OCI-LY3 (cell line): Measurements from ENCODE around the gene NUDT4.

Experiments used
- H2AFZ ChIP-seq: fragments of 200-600, 300-600 bp; shearing (Covaris generic); 2 replicates; pipeline ENCODE4 v1.6.0; 2014; ENCODE audit warnings: antibody characterized with exemption, low read depth, low read length
- H3K27ac ChIP-seq: fragments of 200-600, 300-600 bp; sonication (generic); 2 replicates; pipeline ENCODE4 v1.5.1; 2014; ENCODE audit warnings: mild to moderate bottlenecking, low read length, moderate library complexity, mixed read lengths
- H3K27me3 ChIP-seq: fragments of 200-600, 300-600 bp; sonication (generic); 2 replicates; pipeline ENCODE4 v1.6.1; 2014; ENCODE audit warnings: low read depth, low read length, mixed read lengths
- H3K36me3 ChIP-seq: fragments of 200-600, 300-600 bp; sonication (generic); replicated peaks from 2 replicates; pipeline ENCODE3; 2014; ENCODE audit warnings: low read depth, low read length, mixed read lengths
- H3K4me1 ChIP-seq: fragments of 300-600, 200-600 bp; sonication (generic); 2 replicates; pipeline ENCODE4 v1.6.1; 2014; ENCODE audit warnings: low read length, mixed read lengths
- H3K4me2 ChIP-seq: fragments of 200-600, 300-600 bp; sonication (generic); 2 replicates; pipeline ENCODE4 v1.6.1; 2014; ENCODE audit warnings: low read length, mixed read lengths
- H3K4me3 ChIP-seq: fragments of 300-600, 200-600 bp; sonication (generic); 2 replicates; pipeline ENCODE4 v1.5.1; 2014; ENCODE audit warnings: antibody characterized with exemption, mild to moderate bottlenecking, low read length, moderate library complexity
- H3K79me2 ChIP-seq: fragments of 300-600, 200-600 bp; shearing (Covaris generic); 2 replicates; pipeline ENCODE4 v1.6.1; 2014; ENCODE audit warnings: mild to moderate bottlenecking, low read length, mixed read lengths
- H3K9ac ChIP-seq: fragments of 300-600, 200-600 bp; shearing (Covaris generic); 2 replicates; pipeline ENCODE4 v1.6.0; 2014; ENCODE audit warnings: mild to moderate bottlenecking, low read length, moderate library complexity
- H3K9me3 ChIP-seq: fragments of 200-600, 300-600 bp; shearing (Covaris generic); 2 replicates; pipeline ENCODE4 v1.6.1; 2014; ENCODE audit warnings: low read length, mixed read lengths; ENCODE audit not compliant: insufficient read depth
- H4K20me1 ChIP-seq: fragments of 200-600, 300-600 bp; sonication (generic); 2 replicates; pipeline ENCODE4 v1.6.1; 2016; ENCODE audit warnings: low read length, mixed read lengths; ENCODE audit not compliant: insufficient read depth
- CTCF ChIP-seq: fragments of 200-600, 300-600 bp; sonication (generic); IDR thresholded peaks from 2 replicates; pipeline ENCODE4 v1.5.1; 2014; ENCODE audit warnings: antibody characterized with exemption, low read length, low read depth
- EZH2phosphoT487 ChIP-seq: fragments of 200-600 bp; shearing (Covaris generic); IDR thresholded peaks from 2 replicates; pipeline ENCODE4 v1.6.1; 2018; ENCODE audit warnings: antibody characterized with exemption, mixed run types, low read depth

The NUDT4 gene

DNA sequence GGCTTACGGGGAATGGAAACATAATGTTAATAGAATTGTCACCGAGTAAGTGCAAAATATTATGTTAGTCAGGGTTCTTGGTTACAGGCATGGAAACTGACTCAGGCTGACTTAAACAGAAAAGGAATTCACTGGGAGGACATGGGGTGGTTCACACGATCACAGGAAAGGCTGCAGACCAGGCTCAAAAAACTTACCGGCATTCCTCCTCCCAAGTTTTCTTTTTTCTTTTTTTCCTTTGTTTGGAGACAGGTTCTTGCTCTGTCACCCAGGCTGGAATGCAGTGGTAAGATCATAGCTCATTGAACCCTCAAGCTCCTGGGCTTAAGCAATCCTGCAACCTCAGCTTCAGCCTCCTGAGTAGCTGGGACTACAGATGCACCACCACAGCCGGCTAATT, 75.9 kb downstream of the NUDT4 start:
- no peaks in the 10 kb centered on the region for H3K79me2 ChIP-seq
- no peak overlapping the region for H3K4me3 ChIP-seq
- H3K4me1 ChIP-seq, result peaks cover 14% of the 10 kb centered on the region
- no peaks in the 10 kb centered on the region for H4K20me1 ChIP-seq
- H3K36me3 ChIP-seq, result no peaks in the 10 kb centered on the region
- H3K27ac ChIP-seq, result no peak overlapping the region
- no peaks in the 10 kb centered on the region for H3K9me3 ChIP-seq
- no peak overlapping the region for H3K9ac ChIP-seq
- H3K27me3 ChIP-seq, result no peaks in the 10 kb centered on the region
- H2AFZ ChIP-seq, result no peak overlapping the region
- no peak overlapping the region for H3K4me2 ChIP-seq
- no peak for TF ChIP-seq EZH2phosphoT487
- no peak for TF ChIP-seq CTCF

DNA sequence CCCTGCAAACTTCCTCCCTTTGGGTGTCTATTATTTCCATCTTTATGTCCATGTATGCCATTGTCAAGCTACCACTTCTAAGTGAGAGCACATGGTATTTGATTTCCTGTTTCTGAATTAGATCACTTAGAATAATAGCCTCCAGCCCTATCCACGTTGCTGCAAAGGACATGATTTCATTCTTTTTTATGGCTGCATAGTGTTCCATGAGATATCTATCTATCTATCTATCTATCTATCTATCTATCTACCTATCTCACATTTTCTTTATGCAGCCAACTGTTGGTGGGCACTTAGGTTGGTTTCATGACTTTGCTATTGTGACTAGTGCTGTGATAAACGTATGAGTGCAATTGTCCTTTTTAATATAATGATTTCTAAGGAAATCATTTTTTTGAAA, 78.4 kb downstream of the NUDT4 start:
- no peak overlapping the region for H3K9ac ChIP-seq

More for the DNA sequence above, 78.4 kb downstream of the NUDT4 start:
- no peaks in the 10 kb centered on the region for H3K9me3 ChIP-seq
- no peaks in the 10 kb centered on the region for H3K27me3 ChIP-seq
- peaks cover 13% of the 10 kb centered on the region for H3K4me1 ChIP-seq
- no peak overlapping the region for H3K27ac ChIP-seq
- TF ChIP-seq CTCF (no peak), EZH2phosphoT487 (no peak)
- H3K4me2 ChIP-seq, result no peak overlapping the region
- H3K36me3 ChIP-seq, result no peaks in the 10 kb centered on the region
- H3K4me3 ChIP-seq, result no peak overlapping the region
- no peaks in the 10 kb centered on the region for H4K20me1 ChIP-seq
- H2AFZ ChIP-seq, result no peak overlapping the region
- no peaks in the 10 kb centered on the region for H3K79me2 ChIP-seq
